Stimulated activated CD4-positive, alpha-beta T cell treated with anti-CD3 and anti-CD28 coated beads, Interleukin-1b, Interleukin-23, amount 100 ng/mL, for 1 hour (primary cell): ENCODE data around the gene ZNF423.
"Not testable (repeated sequence)": the region's sequence is repeated elsewhere in the genome, so short reads cannot be mapped to it uniquely, and the experiment has no call there.

ENCODE experiments used
- DNase-seq, 2 donors: peaks; one replicate each; pipeline ENCODE4 v3.0.0-alpha.2; 2020; ENCODE audit warnings: low read depth in 2 of 2

Gene ZNF423

GRCh38 chr16:49514073-49514980 lies 341.6 kb downstream of the ZNF423 start:
- no peak for DNase-seq

- no peak for DNase-seq
Measured at GRCh38 chr16:49513040-49513439, 342.9 kb downstream of the ZNF423 start.

DNA sequence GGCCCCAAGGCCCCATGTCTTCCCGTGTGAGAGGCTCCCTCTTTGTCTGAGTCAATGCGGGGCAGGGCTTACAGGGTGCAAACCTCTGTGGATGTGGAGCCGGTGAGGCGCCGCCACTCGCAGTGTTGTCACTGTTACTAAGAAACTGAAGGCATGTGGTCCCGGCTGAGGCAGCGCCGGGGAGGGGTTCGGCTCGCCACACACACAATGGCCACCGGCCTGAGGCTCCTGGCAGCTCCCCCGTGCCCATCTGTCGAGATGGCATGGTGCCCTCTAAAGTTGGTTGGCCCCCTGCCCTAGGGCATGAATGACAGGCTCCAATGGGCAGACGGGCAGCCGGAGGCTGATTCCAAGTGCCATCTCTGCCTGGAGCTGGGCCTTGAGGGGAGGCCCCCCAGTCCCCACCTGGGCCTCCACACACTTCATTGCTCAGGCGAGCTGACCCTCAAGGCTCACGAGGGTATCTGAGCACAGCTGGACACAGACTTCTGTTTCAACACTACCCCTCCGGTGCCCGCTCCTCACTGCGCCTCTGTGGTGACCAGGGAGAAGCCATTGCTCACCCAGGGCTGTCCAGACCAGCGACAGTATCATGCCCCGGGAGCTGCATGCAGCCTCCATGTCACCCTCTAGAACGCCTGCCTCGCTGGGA lies 345.1 kb downstream of the ZNF423 start:
- no peak for DNase-seq

DNA sequence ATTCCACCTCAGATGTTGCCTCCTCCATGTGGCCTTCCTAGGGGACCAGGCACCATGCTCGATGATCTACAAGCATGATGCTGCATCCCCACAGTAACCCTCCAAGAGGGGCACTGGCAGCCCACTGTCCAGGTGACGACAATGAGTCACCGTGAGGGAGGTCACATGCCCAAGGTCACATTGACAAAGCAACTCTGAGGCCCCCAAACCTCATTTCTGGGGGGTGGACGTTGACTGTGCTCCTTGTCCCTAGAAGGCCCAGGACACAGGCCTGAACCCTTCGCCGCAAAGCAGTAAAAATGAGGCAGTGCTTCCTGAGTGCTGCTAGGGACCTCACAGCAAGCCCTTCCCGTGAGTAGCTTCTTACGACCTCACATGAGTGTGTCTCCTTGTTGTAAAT lies 345.8 kb downstream of the ZNF423 start:
- no peak for DNase-seq

DNA sequence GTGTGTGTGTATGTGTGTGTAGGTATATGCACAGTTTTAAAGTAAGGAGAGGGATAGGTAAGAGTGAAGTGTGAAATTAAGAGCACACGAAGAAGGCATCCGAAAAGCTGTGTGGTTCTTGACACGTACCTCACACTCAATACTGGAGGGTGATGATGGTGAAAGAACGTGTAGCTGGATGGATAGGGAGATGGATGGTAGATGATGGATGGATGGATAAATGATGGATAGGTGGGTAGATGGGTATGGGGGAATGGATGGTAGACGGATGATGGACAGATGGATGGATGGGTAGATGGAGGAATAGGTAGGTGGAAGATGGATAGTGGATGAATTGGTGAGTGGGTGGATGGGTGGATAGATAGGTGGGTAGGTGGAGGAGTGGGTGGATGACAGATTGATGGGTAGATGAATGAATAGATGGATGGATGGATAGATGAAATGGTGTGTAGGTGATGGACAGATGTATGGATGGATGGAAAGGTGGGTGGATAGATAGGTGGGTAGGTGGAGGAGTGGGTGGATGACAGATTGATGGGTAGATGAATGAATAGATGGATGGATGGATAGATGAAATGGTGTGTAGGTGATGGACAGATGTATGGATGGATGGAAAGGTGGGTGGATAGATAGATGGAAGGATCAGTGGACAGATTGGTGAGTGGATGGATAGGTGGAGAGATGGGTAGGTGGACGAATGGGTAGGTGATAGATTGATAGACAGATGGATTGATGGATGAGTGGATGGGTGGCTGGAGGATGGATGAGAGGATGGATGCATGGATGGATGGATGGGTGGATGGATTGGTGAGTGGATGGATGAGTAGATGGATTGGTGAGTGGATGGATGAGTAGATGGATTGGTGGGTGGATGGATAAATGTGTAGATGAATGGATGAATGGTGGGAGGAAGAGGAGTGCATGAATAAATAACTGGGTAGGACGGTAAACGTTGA lies 349.6 kb downstream of the ZNF423 start:
- not testable (repeated sequence) for DNase-seq

DNA sequence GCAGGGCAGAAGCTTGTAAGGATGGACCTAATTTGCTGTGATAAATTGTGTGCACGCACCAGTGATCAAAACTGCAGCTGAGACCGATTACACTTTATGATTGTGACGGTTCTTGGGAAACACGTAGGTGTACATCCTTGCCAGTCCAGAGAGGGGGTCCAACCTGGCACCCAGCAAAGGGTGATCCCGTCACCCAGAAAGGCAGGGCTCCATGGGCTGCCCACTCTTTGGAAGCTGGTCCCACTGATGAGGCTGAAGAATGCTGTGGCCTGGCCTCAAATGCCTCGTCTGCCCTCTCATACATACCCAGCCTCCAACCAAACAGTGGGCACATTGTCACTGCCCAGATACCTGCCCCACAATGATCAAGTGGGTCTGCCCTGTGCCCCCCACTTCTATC lies 350.4 kb downstream of the ZNF423 start:
- DNase-seq = no peak

DNA sequence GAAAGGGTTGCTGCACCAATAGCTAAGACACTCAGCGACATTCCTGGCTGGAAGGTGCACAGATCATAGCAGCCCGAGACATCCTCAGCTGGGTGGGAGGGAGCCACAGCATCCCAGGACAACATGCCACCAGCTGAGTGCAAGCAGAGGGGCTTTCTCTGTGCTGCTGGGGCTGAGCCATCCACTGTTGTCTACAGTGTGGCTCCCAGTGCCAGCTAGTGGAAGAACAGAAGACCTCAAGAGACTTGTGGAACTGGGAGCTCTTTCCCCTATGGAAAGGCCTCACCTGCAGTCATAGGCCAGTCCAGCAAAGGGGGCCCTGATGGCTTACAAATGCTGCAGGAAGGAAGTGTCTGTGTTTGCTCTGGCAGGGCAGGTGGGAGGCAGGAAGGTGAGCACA lies 351.3 kb downstream of the ZNF423 start:
- no peak for DNase-seq

GRCh38 chr16:49504023-49504364 lies 351.9 kb downstream of the ZNF423 start:
- DNase-seq = no peak

- DNase-seq = no peak
Measured at GRCh38 chr16:49503256-49504022, 352.5 kb downstream of the ZNF423 start.

- DNase-seq = no peak
Measured at GRCh38 chr16:49502136-49502881, 353.6 kb downstream of the ZNF423 start.

- DNase-seq = no peak
Measured at GRCh38 chr16:49499869-49500610, 355.9 kb downstream of the ZNF423 start.

- no peak for DNase-seq
Measured at GRCh38 chr16:49499414-49499785, 356.5 kb downstream of the ZNF423 start.

DNA sequence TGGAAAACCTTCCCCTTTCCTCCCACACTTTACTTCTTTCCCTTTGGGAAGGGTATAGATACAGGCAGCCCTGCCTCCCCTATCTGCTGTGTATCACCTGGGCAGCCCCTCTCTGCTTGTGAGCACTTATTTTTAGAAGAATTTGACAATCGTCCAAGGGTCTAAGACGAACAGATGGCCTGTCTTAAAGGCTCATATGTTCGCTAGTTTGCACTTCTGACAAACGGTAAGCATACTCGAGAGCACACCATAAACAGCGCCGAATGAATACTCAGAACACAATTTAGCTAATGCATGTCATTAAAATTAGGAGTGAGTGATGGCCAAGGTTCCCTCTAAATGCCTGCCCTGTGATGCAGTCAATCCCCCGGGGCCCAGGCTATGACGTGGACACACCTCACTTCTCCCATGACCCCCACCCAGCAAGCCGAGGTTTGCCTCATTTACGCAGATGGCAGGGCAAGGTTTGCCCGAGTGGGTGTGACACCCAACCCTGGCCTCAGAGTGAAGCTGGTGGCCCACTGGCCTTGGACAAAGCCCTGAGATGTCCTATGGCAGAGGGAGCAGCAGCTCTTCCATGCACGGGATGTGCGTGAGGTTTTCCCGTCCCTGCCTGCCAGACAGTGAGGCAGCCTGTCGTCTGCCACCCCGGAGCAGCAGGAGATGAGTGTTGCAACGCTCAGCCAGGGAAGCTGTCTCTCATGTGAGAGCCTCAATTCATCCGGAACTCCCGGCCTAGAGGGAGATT lies 357.1 kb downstream of the ZNF423 start:
- DNase-seq = no peak

GRCh38 chr16:49498264-49498663 lies 357.6 kb downstream of the ZNF423 start:
- no peak for DNase-seq

- DNase-seq = no peak
Measured at GRCh38 chr16:49497466-49497865, 358.4 kb downstream of the ZNF423 start.

- DNase-seq = no peak
Measured at GRCh38 chr16:49496656-49497055, 359.3 kb downstream of the ZNF423 start.

GRCh38 chr16:49495596-49496355 lies 360.1 kb downstream of the ZNF423 start:
- DNase-seq = no peak

DNA sequence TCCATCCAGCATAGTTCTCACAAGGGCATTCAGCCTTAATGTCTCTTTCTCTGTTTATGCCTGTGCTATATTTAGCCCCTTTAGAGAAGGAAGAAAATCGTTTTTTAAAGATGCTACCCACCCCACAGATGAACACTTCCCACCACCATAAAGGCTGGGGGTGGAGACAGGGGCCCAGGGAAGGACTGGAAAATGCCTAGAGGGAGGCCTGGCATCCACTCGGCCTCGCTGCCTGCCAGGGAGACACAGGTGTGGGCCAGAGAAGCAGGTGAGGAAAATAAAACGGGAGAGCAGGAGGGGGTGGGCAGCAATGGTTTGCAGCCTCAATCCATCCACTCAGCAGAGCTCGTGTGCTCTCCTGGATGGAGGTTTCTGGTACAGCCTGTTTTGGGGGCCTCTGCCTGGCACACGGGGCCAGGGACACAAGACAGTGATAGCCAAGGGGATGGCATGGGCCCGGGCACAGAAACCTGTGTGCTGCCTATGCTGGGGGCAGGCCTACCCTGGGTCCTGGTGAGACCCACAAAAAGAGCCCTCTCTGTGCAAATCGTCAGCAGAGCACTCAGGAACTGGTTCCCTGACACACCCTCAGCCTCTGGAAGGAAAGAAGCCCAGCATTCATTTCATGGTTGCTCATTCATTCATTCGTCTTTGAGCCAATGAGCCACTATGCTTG lies 360.9 kb downstream of the ZNF423 start:
- no peak for DNase-seq
